Spleen (tissue), 7 donors: Measurements from ENCODE around the gene ATF6B.

ENCODE experiments used
- POLR2AphosphoS5 ChIP-seq, 3 donors: sonication (generic); formaldehyde crosslinking; IDR thresholded peaks; one replicate each; pipeline ENCODE4 v1.5.1; 2017; ENCODE audit warnings: antibody characterized with exemption in 3 of 3
- TF ChIP-seq, protein P1 (sequence below), 11 experiments: fragments of 200-600 bp in 7 of 11; fragments of 450-650 bp in 4 of 11; sonication (generic) in 4 of 11; IDR thresholded peaks in 8 of 11; conservative IDR thresholded peaks in 3 of 11; 1 replicate in 7 of 11; 2 replicates in 4 of 11; pipeline versions ENCODE4 v1.4.0 to v1.8.0; 2016 to 2021; ENCODE audit warnings: antibody characterized with exemption in 11 of 11, inconsistent platforms in 4 of 11, mild to moderate bottlenecking in 1 of 11
- donor health status: DM: no; HTN: no; CAD: no; lungs with moderate emphysema.
- donor health status: DM: no; HTN: no; CAD: no.
- donor health status: DM: no; HTN: no; CAD: no.

DNA sequence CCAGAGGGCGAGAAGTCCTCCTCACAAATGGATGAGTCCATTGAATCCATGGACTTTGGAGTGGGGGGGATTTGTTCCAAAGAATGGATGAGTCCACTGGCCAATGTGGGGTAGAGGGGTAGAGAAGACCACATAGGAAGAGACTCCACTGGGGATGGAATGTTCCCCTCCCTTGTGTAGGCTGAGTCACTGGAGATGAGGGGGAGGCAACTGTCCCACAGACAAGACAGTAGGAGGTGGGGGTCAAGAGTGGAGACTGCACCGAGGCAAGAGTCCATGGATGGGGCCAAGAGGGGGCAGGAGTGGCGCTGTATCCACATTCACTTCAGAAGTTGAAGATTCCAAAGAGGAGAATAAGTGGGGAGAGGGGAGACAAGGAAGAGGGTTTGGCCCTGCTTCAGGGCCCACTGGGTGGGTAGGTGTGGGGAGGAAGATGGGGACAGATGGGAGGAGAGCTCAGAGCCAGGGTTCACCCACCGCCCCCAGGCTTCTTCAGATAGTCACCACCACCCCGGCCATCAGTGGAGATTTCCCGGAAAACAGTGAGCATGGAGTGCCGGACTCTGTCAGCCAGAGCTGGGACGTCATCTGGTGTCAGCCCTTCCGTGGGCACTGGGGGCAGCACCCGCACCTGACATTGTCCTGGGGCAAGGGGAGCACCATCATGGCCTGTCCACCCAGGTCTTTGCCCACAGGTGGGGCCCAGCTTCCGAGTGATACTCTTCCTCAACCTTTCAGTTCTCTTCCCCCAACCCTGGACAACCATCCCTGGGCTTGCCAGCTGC lies 41.0 kb upstream of the ATF6B start:
- TF ChIP-seq, protein P1, sequence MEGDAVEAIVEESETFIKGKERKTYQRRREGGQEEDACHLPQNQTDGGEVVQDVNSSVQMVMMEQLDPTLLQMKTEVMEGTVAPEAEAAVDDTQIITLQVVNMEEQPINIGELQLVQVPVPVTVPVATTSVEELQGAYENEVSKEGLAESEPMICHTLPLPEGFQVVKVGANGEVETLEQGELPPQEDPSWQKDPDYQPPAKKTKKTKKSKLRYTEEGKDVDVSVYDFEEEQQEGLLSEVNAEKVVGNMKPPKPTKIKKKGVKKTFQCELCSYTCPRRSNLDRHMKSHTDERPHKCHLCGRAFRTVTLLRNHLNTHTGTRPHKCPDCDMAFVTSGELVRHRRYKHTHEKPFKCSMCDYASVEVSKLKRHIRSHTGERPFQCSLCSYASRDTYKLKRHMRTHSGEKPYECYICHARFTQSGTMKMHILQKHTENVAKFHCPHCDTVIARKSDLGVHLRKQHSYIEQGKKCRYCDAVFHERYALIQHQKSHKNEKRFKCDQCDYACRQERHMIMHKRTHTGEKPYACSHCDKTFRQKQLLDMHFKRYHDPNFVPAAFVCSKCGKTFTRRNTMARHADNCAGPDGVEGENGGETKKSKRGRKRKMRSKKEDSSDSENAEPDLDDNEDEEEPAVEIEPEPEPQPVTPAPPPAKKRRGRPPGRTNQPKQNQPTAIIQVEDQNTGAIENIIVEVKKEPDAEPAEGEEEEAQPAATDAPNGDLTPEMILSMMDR (IDR thresholded peaks at IDR 0.05 in 8 of 11, conservative IDR thresholded peaks at IDR 0.05 in 3 of 11), result no peak
- peak in 1 of 3 donors; percentile 43 for TF ChIP-seq POLR2AphosphoS5 (IDR thresholded peaks at IDR 0.05)
